ENCODE results near the gene CES3.
A peak's percentile ranks its signal among the peaks of the same experiment; 100 is the strongest.
"Not testable (repeated sequence)": the region's sequence is repeated elsewhere in the genome, so short reads cannot be mapped to it uniquely, and the experiment has no call there.

Gene CES3

GRCh38 chr16:66930189-66930588 is 30.9 kb upstream of the CES3 start:
- in situ Hi-C loops (cut with HindIII; ENCODE audit: low pct_unique_long_range_greater_than_20kb, low sequenced_read_pairs): no loop called here
- DNase-seq (ENCODE audit: low read depth in 1 of 2, low spot score in 1 of 2): no peak
- no peak for TF ChIP-seq JUND (IDR thresholded peaks at IDR 0.05; ENCODE audit: low read depth)

GRCh38 chr16:66931665-66932064 is 29.4 kb upstream of the CES3 start:
- no peak for TF ChIP-seq JUND (IDR thresholded peaks at IDR 0.05; ENCODE audit: low read depth)
- no peak for DNase-seq (ENCODE audit: low read depth in 1 of 2, low spot score in 1 of 2)
- in situ Hi-C loops (cut with HindIII; ENCODE audit: low pct_unique_long_range_greater_than_20kb, low sequenced_read_pairs): no loop called here

GRCh38 chr16:66932076-66932475 is 29.0 kb upstream of the CES3 start:
- in situ Hi-C loops (cut with HindIII; ENCODE audit: low pct_unique_long_range_greater_than_20kb, low sequenced_read_pairs): no loop called here
- no peak for DNase-seq (ENCODE audit: low read depth in 1 of 2, low spot score in 1 of 2)
- TF ChIP-seq JUND (IDR thresholded peaks at IDR 0.05; ENCODE audit: low read depth): no peak

- no peak for TF ChIP-seq JUND (IDR thresholded peaks at IDR 0.05; ENCODE audit: low read depth)
- in situ Hi-C loops (cut with HindIII; ENCODE audit: low pct_unique_long_range_greater_than_20kb, low sequenced_read_pairs): no loop called here
- DNase-seq (ENCODE audit: low read depth in 1 of 2, low spot score in 1 of 2): peak in 1 of 2 experiments; percentile 42
Measured at GRCh38 chr16:66933776-66934137, 27.3 kb upstream of the CES3 start.

GRCh38 chr16:66934138-66934838 is 26.8 kb upstream of the CES3 start, which contains the start of gene CIAO2B:
CIAO2B (minus strand) TSS chr16:66934402; CDS start chr16:66934364, 38 bp downstream.
- TF ChIP-seq JUND (IDR thresholded peaks at IDR 0.05; ENCODE audit: low read depth): no peak
- in situ Hi-C loops (cut with HindIII; ENCODE audit: low pct_unique_long_range_greater_than_20kb, low sequenced_read_pairs): no loop called here
- DNase-seq (ENCODE audit: low read depth in 1 of 2, low spot score in 1 of 2): peak; percentile 83 to 91

DNA sequence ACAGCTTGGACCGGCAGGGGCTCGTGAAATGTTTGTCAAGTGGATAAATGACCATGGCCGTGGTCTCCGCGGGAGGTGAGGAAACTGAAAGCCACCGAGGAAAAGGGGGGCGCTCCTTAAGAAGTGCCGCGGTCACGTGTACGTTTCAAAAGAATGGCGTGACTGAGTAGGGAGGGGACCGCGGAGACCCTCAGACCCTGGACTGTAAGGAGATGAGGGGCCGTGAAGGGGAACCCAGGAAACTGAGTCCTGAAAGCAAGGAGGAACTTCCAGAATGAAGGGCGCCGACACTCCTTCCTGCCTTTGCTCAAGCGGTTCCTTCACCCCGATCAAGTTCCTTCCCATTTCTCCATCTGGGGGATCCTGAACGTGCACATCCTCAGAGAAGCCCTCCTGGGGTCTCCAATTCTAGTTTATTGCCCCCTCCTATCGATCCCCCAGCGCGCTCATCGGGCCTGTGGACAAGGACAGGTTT is 26.2 kb upstream of the CES3 start:
- DNase-seq (ENCODE audit: low read depth in 1 of 2, low spot score in 1 of 2); in situ Hi-C loops (cut with HindIII; ENCODE audit: low pct_unique_long_range_greater_than_20kb, low sequenced_read_pairs): not testable (repeated sequence)

DNA sequence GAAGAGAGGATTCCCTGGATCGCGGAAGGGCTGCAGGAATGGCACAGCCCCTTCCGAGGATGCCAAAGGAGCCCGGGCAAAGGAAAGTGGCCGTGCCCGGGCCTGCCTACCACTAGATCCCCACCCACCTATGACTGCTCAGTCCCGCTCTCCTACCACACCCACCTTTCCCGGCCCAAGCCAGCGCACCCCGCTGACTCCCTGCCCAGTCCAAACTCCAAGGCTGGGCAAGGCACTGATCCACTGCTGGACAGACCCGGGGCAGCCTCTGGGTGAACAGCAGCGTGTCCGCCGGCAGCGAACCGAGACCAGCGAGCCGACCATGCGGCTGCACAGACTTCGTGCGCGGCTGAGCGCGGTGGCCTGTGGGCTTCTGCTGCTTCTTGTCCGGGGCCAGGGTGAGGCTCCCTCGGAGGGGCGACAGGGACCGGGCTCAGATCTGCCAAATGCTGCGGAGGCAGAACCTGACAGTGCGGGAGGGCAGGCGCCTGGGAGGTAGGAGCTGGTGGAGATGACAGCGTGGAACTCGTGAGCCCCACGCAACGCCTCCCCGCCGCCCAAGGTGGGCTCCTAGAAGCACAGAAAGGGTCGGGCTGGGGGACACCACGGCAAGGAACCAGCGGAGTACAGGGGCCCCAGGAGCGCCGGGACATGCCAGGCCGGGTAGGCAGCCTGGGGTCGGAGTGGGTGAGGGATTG is 25.6 kb upstream of the CES3 start, which contains the start of gene CES2:
Gene CES2 (plus strand): TSS at position 203 of the 698 bp plus-strand sequence. CDS start 120 bp downstream, at position 323.
- in situ Hi-C loops (cut with HindIII; ENCODE audit: low pct_unique_long_range_greater_than_20kb, low sequenced_read_pairs): no loop called here
- DNase-seq (ENCODE audit: low read depth in 1 of 2, low spot score in 1 of 2): no peak
- no peak for TF ChIP-seq JUND (IDR thresholded peaks at IDR 0.05; ENCODE audit: low read depth)

DNA sequence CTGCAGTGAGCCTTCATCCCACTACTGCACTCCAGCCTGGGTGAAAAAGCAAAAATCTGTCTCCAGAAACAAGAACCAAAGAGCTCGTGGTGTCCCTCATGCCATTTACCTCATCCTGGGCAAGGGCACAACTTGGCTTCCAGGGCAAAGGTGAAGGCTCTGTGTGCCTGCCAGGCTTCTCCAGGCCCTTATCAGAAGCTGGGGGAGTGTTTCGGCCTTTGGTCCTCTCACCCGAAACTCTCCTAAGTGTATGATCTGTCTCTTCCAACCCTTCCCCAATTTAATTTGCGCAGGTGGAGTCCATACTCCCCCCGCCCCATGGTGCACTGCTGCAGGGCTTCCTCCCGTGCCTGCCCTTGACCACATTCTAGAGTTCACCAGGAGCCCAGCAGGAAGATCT is 24.6 kb upstream of the CES3 start:
- no peak for DNase-seq (ENCODE audit: low read depth in 1 of 2, low spot score in 1 of 2)
- no peak for TF ChIP-seq JUND (IDR thresholded peaks at IDR 0.05; ENCODE audit: low read depth)
- in situ Hi-C loops (cut with HindIII; ENCODE audit: low pct_unique_long_range_greater_than_20kb, low sequenced_read_pairs): no loop called here

DNA sequence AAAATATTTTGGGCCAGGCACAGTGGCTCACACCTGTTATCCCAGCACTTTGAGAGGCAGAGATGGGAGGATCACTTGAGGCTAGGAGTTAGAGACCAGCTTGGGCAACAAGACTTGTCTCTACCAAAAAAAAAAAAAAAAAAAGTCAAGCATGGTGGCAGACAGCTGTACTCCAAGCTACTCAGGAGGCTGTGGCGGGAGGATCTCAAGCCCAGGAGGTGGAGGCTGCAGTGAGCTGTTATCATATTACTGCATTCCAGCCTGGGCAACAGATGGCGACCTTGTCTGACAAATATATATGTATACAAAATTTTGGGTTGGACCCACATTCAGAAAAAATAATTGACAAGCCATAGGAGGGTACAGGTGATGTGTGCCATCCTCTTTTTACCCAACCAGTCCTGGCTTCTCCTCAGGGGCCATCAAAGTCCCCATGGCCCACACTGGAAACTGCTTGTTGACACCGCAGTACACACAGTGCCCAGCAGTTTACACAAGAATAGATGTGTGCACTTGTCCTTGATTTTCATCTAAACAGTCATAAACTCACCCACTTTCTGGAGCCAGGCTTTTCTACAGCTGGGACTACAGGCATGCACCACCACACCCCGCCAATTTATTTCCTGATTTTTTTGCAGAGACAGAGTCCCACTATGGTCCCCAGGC is 24.0 kb upstream of the CES3 start:
- TF ChIP-seq JUND (IDR thresholded peaks at IDR 0.05; ENCODE audit: low read depth): no peak
- DNase-seq (ENCODE audit: low read depth in 1 of 2, low spot score in 1 of 2): no peak
- in situ Hi-C loops (cut with HindIII; ENCODE audit: low pct_unique_long_range_greater_than_20kb, low sequenced_read_pairs): no loop called here

DNA sequence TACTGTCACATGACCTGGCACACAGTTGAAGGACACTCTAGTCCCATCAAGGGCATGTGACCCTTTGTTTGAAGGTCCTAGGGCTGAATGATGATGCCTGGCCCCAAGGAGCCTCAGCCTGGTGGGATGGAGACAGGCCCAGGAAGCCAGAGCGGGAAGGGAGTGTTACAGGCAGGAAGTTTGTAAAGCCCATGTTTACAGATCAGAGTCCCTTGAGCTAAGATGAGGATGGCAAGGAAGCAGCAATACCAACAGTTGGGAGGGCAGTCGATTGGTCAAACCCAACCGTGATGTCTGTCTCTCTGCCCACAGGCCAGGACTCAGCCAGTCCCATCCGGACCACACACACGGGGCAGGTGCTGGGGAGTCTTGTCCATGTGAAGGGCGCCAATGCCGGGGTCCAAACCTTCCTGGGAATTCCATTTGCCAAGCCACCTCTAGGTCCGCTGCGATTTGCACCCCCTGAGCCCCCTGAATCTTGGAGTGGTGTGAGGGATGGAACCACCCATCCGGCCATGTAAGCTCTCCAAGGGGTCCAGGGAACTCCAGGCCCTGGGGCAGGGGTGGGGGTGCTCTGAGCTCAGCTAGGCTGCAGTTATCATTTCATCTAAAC is 23.2 kb upstream of the CES3 start:
- no peak for DNase-seq (ENCODE audit: low read depth in 1 of 2, low spot score in 1 of 2)

GRCh38 chr16:66939366-66939765 is 21.7 kb upstream of the CES3 start:
- in situ Hi-C loops (cut with HindIII; ENCODE audit: low pct_unique_long_range_greater_than_20kb, low sequenced_read_pairs): no loop called here
- no peak for TF ChIP-seq JUND (IDR thresholded peaks at IDR 0.05; ENCODE audit: low read depth)

More for the DNA sequence above, 23.2 kb upstream of the CES3 start:
- no peak for TF ChIP-seq JUND (IDR thresholded peaks at IDR 0.05; ENCODE audit: low read depth)
- in situ Hi-C loops (cut with HindIII; ENCODE audit: low pct_unique_long_range_greater_than_20kb, low sequenced_read_pairs): no loop called here

GRCh38 chr16:66940236-66940635 is 20.8 kb upstream of the CES3 start:
- in situ Hi-C loops (cut with HindIII; ENCODE audit: low pct_unique_long_range_greater_than_20kb, low sequenced_read_pairs): no loop called here
- no peak for DNase-seq (ENCODE audit: low read depth in 1 of 2, low spot score in 1 of 2)
- TF ChIP-seq JUND (IDR thresholded peaks at IDR 0.05; ENCODE audit: low read depth): no peak

More at GRCh38 chr16:66939366-66939765, 21.7 kb upstream of the CES3 start:
- DNase-seq (ENCODE audit: low read depth in 1 of 2, low spot score in 1 of 2): no peak

Data from T47D (cell line).